ENCODE results near the gene SMC6.

SMC6 gene

DNA sequence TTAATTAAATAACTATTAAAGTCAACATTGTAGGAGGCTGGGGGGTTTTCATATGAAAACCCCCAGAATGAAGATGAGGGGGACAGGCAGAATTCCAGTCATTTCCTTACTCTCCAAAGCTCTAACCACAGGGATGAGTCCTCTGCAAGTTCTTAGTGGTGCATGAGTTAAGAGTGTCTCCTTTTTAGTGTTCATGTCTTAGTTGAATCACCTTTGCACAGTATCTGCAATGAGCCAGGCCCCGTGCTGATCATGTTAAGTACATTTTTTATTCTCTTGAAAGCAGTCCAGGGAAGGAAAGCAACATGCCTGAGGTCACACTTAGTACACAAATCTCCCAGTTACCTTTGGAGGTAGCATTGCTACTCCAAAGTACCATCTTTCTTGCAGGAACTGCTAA is 36.9 kb upstream of the SMC6 start:
- Histone ChIP-seq H3K36me3 (ENCODE audit: control insufficient read depth, insufficient read depth, low read length) (no peaks in the 10 kb centered on the region), H3K9me3 (ENCODE audit: control insufficient read depth, low read length) (no peaks in the 10 kb centered on the region), H3K4me3 (ENCODE audit: low read length) (no peak overlapping the region), H3K9ac (ENCODE audit: low read length) (no peak overlapping the region), H3K27me3 (ENCODE audit: control insufficient read depth, insufficient read depth, low read length) (no peaks in the 10 kb centered on the region), H3K4me1 (ENCODE audit: control insufficient read depth, insufficient read depth, low read length) (no peaks in the 10 kb centered on the region)

DNA sequence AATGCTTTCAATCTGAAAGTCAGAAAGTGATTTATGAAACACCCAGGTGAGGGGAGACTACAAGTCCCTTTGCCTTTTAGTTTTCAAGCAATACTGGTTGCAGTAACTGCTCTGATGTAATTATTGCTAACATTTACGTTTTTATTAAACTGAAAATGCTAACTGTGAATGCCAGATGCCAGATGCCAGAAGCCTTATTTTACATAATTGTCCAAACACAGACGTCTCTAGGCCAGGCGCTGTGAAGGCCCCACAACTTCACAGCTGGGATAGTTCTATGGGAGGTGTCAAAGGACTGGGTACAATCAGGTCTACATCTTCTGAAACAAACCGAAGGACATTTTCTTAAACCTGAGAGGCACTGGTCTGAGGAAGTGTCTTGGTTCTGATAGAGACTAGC is 35.2 kb upstream of the SMC6 start:
- Histone ChIP-seq H3K36me3 (ENCODE audit: control insufficient read depth, insufficient read depth, low read length) (no peaks in the 10 kb centered on the region), H3K27me3 (ENCODE audit: control insufficient read depth, insufficient read depth, low read length) (no peaks in the 10 kb centered on the region), H3K4me3 (ENCODE audit: low read length) (no peak overlapping the region), H3K4me1 (ENCODE audit: control insufficient read depth, insufficient read depth, low read length) (no peaks in the 10 kb centered on the region), H3K9me3 (ENCODE audit: control insufficient read depth, low read length) (no peaks in the 10 kb centered on the region), H3K9ac (ENCODE audit: low read length) (no peak overlapping the region)

DNA sequence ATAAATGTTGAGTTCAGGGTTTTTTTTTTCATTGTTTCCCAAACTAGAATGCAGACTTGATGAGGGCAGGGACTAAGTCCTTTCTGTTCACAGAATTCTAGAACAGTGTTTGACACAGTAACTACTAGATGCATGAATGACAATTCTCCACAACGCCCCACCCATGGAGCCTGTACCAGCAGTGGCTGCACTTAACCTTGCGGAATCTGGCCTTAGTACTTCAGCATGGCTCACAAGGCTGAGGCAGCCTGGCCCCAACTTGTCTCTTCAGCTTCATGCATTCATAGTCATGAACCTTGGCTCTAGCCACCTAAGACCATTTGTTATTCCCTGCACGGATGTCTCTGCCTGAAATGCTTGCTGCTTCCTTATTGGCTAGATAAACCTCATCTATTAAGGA is 33.1 kb upstream of the SMC6 start:
- Histone ChIP-seq H3K4me3 (ENCODE audit: low read length) (no peak overlapping the region), H3K9ac (ENCODE audit: low read length) (no peak overlapping the region), H3K9me3 (ENCODE audit: control insufficient read depth, low read length) (no peaks in the 10 kb centered on the region), H3K36me3 (ENCODE audit: control insufficient read depth, insufficient read depth, low read length) (no peaks in the 10 kb centered on the region), H3K4me1 (ENCODE audit: control insufficient read depth, insufficient read depth, low read length) (no peaks in the 10 kb centered on the region), H3K27me3 (ENCODE audit: control insufficient read depth, insufficient read depth, low read length) (no peaks in the 10 kb centered on the region)

DNA sequence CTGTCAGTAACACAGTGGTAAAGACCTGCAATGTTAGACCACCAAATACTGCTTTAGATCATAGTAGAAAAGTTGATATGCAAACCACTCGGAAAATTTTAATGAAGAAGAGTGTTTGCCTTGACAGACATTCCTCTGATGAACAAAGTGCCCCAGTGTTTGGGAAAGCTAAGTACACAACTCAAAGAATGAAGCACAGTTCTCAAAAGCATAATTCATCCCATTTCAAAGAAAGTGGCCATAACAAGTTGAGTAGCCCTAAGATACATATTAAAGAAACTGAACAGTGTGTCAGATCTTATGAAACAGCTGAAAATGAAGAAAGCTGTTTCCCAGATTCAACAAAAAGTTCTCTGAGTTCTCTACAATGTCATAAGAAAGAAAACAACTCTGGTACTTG is 27.9 kb upstream of the SMC6 start:
- H3K27me3 ChIP-seq (ENCODE audit: control insufficient read depth, insufficient read depth, low read length), result no peaks in the 10 kb centered on the region
- H3K4me1 ChIP-seq (ENCODE audit: control insufficient read depth, insufficient read depth, low read length), result no peaks in the 10 kb centered on the region
- H3K9me3 ChIP-seq (ENCODE audit: control insufficient read depth, low read length), result no peaks in the 10 kb centered on the region
- no peak overlapping the region for H3K4me3 ChIP-seq (ENCODE audit: low read length)
- H3K36me3 ChIP-seq (ENCODE audit: control insufficient read depth, insufficient read depth, low read length), result no peaks in the 10 kb centered on the region
- H3K9ac ChIP-seq (ENCODE audit: low read length), result no peak overlapping the region

DNA sequence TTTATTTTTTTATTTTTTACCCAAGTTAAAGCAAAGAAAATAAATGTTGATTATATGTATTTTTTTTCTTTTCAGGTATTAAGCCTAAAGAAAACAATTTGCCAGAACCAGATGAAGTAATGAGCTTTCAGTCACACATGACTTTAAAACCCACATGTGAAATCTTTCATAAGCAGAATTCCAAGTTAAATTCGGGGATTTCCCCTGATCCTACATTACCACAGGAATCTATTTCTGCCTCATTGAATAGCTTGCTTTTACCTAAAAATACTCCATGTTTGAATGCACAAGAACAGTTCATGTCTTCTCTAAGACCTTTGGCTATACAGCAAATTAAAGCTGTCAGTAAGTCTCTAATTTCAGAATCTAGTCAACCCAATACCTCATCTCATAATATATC is 26.9 kb upstream of the SMC6 start:
- H3K36me3 ChIP-seq (ENCODE audit: control insufficient read depth, insufficient read depth, low read length), result no peaks in the 10 kb centered on the region
- H3K9ac ChIP-seq (ENCODE audit: low read length), result no peak overlapping the region
- no peak overlapping the region for H3K4me3 ChIP-seq (ENCODE audit: low read length)
- no peaks in the 10 kb centered on the region for H3K4me1 ChIP-seq (ENCODE audit: control insufficient read depth, insufficient read depth, low read length)
- H3K27me3 ChIP-seq (ENCODE audit: control insufficient read depth, insufficient read depth, low read length), result no peaks in the 10 kb centered on the region
- H3K9me3 ChIP-seq (ENCODE audit: control insufficient read depth, low read length), result no peaks in the 10 kb centered on the region

DNA sequence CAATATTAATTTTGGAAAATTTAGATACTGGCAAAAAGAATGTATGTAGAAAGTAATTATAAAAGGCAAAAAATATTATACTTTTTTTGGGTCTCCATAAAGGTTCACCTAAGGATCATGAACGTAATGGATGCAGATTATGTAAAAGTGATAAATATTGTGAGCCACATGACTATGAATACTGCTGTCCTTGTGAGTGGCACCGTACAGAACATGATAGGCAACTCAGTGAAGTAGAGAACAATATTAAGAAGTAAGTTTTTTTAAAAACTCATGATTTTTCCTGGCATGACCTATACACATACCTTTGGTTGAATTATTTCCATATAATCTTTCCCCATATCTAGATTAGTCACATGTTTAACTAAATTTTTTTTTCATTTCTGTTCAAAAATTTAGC is 18.9 kb upstream of the SMC6 start:
- H3K9ac ChIP-seq (ENCODE audit: low read length), result no peak overlapping the region
- H3K36me3 ChIP-seq (ENCODE audit: control insufficient read depth, insufficient read depth, low read length), result no peaks in the 10 kb centered on the region
- H3K27me3 ChIP-seq (ENCODE audit: control insufficient read depth, insufficient read depth, low read length), result no peaks in the 10 kb centered on the region
- H3K9me3 ChIP-seq (ENCODE audit: control insufficient read depth, low read length), result no peaks in the 10 kb centered on the region
- no peaks in the 10 kb centered on the region for H3K4me1 ChIP-seq (ENCODE audit: control insufficient read depth, insufficient read depth, low read length)
- H3K4me3 ChIP-seq (ENCODE audit: low read length), result no peak overlapping the region

DNA sequence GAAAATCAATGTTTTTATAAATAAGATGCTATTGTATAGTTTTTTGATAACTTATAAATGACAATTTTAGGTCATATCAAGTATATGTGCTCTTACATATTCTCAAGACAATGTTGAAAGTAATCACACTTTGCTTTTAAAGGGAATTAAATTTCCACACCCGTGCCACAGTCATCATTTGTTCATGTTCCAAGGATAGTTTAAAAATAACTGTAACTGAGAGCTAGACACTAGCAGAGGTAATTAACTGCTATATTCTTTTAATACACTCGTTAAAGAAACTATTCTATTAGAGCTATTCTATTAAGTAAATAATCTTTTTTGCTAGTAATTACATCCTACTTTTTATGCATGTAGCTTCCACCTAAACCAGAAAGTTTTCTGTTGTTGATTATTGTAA is 18.3 kb upstream of the SMC6 start:
- Histone ChIP-seq H3K27me3 (ENCODE audit: control insufficient read depth, insufficient read depth, low read length) (no peaks in the 10 kb centered on the region), H3K4me3 (ENCODE audit: low read length) (no peak overlapping the region), H3K9ac (ENCODE audit: low read length) (no peak overlapping the region), H3K4me1 (ENCODE audit: control insufficient read depth, insufficient read depth, low read length) (no peaks in the 10 kb centered on the region), H3K36me3 (ENCODE audit: control insufficient read depth, insufficient read depth, low read length) (no peaks in the 10 kb centered on the region), H3K9me3 (ENCODE audit: control insufficient read depth, low read length) (no peaks in the 10 kb centered on the region)

DNA sequence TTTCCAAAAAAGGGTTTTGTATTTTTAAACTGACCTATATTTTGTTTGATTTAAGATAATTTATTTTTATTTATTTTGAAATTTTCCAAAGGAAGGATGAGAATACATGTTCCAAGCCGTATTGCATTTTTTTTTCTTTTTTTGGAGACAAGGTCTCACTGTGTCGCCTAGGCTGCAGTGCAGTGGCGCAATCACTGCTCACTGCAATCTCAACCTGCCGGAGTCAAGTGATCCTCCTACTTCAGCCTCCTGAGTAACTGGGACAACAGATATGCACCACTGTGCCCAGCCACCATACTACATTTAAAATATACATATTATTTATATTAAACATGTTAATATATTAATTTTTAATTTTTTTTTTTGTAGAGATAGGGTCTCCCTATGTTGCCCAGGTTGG is 15.3 kb upstream of the SMC6 start:
- no peak overlapping the region for H3K9ac ChIP-seq (ENCODE audit: low read length)
- no peaks in the 10 kb centered on the region for H3K9me3 ChIP-seq (ENCODE audit: control insufficient read depth, low read length)
- no peaks in the 10 kb centered on the region for H3K4me1 ChIP-seq (ENCODE audit: control insufficient read depth, insufficient read depth, low read length)
- no peak overlapping the region for H3K4me3 ChIP-seq (ENCODE audit: low read length)
- H3K27me3 ChIP-seq (ENCODE audit: control insufficient read depth, insufficient read depth, low read length), result no peaks in the 10 kb centered on the region
- no peaks in the 10 kb centered on the region for H3K36me3 ChIP-seq (ENCODE audit: control insufficient read depth, insufficient read depth, low read length)

DNA sequence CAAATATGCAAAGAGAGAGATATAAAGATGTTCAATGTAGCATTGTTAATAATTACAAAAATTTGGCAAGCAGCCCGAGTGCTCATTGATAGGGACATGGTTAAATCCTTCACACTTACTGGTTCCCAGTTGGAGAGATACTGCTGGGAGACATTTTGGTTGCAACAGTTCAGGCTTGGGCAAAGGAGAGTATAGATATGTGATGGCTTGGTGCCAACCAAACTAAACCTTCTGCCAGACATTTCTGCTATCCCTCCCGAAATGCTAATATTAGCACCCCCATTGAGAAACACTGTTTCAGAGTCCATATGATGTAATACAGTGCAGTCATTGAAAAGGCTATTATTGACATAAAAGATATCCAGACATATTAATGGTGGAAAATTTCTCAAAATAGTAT is 11.8 kb upstream of the SMC6 start:
- no peaks in the 10 kb centered on the region for H3K36me3 ChIP-seq (ENCODE audit: control insufficient read depth, insufficient read depth, low read length)
- no peaks in the 10 kb centered on the region for H3K4me1 ChIP-seq (ENCODE audit: control insufficient read depth, insufficient read depth, low read length)
- no peaks in the 10 kb centered on the region for H3K9me3 ChIP-seq (ENCODE audit: control insufficient read depth, low read length)
- H3K9ac ChIP-seq (ENCODE audit: low read length), result no peak overlapping the region
- no peaks in the 10 kb centered on the region for H3K27me3 ChIP-seq (ENCODE audit: control insufficient read depth, insufficient read depth, low read length)
- no peak overlapping the region for H3K4me3 ChIP-seq (ENCODE audit: low read length)

DNA sequence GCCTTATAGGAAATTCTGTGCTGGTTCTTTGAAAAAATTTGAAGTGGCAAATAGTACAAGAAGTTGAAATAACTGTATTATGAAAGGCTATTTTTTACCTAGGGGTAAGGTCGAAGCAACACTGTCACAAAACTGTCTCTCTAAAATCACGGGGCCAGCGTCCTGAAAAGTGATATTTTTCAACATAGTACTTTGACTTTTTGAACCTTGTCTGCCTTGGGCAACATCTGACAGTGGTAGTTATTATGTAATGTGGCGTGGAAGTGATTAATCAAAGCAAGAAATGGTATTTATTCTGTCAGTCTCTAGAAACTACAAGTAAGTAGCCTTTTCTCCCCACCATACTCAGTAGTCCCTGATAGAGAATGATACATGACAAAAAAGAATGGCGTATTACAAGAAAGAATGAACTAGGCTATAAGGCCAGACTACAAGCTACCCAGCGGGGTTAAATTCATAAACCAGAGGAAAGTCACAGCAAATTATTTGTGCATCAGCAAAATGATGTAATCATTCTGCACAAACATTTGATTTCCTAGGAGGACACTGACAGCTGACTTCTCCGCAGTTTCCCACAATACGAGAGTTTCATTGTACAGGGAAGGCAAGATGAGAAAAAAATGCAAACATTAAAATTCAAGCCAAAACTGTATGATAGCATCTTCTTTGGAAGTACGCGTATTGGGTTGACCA is 10.2 kb upstream of the SMC6 start:
- Histone ChIP-seq H3K4me3 (ENCODE audit: low read length) (no peak overlapping the region), H3K27me3 (ENCODE audit: control insufficient read depth, insufficient read depth, low read length) (no peaks in the 10 kb centered on the region), H3K36me3 (ENCODE audit: control insufficient read depth, insufficient read depth, low read length) (no peaks in the 10 kb centered on the region), H3K9me3 (ENCODE audit: control insufficient read depth, low read length) (no peaks in the 10 kb centered on the region), H3K4me1 (ENCODE audit: control insufficient read depth, insufficient read depth, low read length) (no peaks in the 10 kb centered on the region), H3K9ac (ENCODE audit: low read length) (no peak overlapping the region)

DNA sequence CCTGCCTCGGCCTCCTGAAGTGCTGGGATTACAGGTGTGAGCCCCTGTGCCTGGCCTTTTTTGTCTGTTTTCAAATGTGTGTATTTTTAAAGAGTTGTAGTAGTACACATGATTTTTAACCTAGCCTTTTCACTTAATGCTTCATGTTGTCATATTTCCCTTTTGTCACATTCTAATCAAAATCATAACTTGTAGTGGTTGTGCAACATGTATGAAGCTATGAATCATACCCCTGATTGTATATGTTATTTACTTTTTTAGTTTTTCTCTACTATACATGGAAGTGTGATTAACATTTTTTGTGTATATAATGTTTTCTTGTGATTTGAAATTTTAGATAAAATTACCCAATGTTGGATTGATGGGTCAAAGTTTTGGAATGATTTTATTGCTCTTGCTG is 8.8 kb upstream of the SMC6 start:
- no peak overlapping the region for H3K9ac ChIP-seq (ENCODE audit: low read length)
- H3K4me1 ChIP-seq (ENCODE audit: control insufficient read depth, insufficient read depth, low read length), result no peaks in the 10 kb centered on the region
- no peaks in the 10 kb centered on the region for H3K9me3 ChIP-seq (ENCODE audit: control insufficient read depth, low read length)
- H3K36me3 ChIP-seq (ENCODE audit: control insufficient read depth, insufficient read depth, low read length), result no peaks in the 10 kb centered on the region
- no peak overlapping the region for H3K4me3 ChIP-seq (ENCODE audit: low read length)
- no peaks in the 10 kb centered on the region for H3K27me3 ChIP-seq (ENCODE audit: control insufficient read depth, insufficient read depth, low read length)

DNA sequence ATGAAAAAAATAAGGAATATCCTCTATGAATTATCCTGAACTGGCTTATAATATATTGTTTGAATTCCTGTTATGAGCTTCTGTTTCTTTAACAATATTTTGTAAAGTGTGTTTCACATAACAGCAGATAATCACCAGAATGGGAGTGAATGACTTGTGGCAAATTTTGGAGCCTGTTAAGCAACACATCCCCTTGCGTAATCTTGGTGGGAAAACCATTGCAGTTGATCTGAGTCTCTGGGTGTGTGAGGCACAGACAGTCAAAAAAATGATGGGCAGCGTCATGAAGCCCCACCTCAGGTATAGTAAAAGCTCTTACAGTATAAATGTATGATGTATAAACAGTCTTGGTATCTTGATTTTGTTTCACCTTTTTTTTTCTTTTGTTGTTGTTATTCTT is 6.2 kb upstream of the SMC6 start:
- Histone ChIP-seq H3K9ac (ENCODE audit: low read length) (no peak overlapping the region), H3K9me3 (ENCODE audit: control insufficient read depth, low read length) (no peaks in the 10 kb centered on the region), H3K4me3 (ENCODE audit: low read length) (no peak overlapping the region), H3K36me3 (ENCODE audit: control insufficient read depth, insufficient read depth, low read length) (no peaks in the 10 kb centered on the region), H3K27me3 (ENCODE audit: control insufficient read depth, insufficient read depth, low read length) (no peaks in the 10 kb centered on the region), H3K4me1 (ENCODE audit: control insufficient read depth, insufficient read depth, low read length) (no peaks in the 10 kb centered on the region)

DNA sequence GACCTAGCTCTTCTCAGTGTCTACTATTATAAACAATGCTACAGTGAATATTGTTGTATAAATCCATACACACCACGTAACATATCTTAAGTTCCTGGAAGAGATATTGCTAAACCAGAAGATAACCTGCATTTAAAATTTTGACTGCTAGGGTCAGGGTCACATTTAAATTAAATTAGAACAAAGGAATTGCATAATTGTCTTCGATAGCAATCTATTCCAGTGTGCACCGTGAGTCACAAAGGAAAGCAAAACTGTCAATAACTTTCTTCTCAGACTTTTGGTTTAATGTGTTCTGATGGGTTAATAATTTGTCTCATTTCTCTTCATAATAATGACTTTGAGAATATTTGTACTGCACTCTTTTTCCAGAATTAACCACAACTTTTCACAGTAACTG is 4.5 kb upstream of the SMC6 start:
- Histone ChIP-seq H3K4me1 (ENCODE audit: control insufficient read depth, insufficient read depth, low read length) (no peaks in the 10 kb centered on the region), H3K9ac (ENCODE audit: low read length) (no peak overlapping the region), H3K4me3 (ENCODE audit: low read length) (no peak overlapping the region), H3K9me3 (ENCODE audit: control insufficient read depth, low read length) (no peaks in the 10 kb centered on the region), H3K36me3 (ENCODE audit: control insufficient read depth, insufficient read depth, low read length) (no peaks in the 10 kb centered on the region), H3K27me3 (ENCODE audit: control insufficient read depth, insufficient read depth, low read length) (no peaks in the 10 kb centered on the region)

Measured in mucosa of stomach (tissue), 1 donor.